Nephron progenitor cell (in vitro differentiated cells): Measurements from ENCODE around the gene GUCY1B1.

ENCODE experiments used
- DNase-seq: peaks from one replicate; pipeline ENCODE4 v3.0.0; 2021
- H3K27ac Mint-ChIP-seq: 2 replicates; pipeline ENCODE4 v1.8.0; 2021; ENCODE audit warnings: mild to moderate bottlenecking, moderate library complexity, mixed read lengths
- H3K27me3 Mint-ChIP-seq: 2 replicates; pipeline ENCODE4 v1.8.0; 2021; ENCODE audit warnings: mild to moderate bottlenecking, low read depth, mixed read lengths; ENCODE audit not compliant: poor library complexity
- H3K36me3 Mint-ChIP-seq: 2 replicates; pipeline ENCODE4 v1.8.0; 2021; ENCODE audit warnings: low read depth, mixed read lengths
- H3K4me1 Mint-ChIP-seq: 2 replicates; pipeline ENCODE4 v1.8.0; 2021; ENCODE audit warnings: mixed read lengths
- H3K4me3 Mint-ChIP-seq: 2 replicates; pipeline ENCODE4 v1.8.0; 2021; ENCODE audit warnings: mild to moderate bottlenecking, moderate library complexity, mixed read lengths
- H3K9me3 Mint-ChIP-seq: 2 replicates; pipeline ENCODE4 v1.8.0; 2021; ENCODE audit warnings: mild to moderate bottlenecking, moderate library complexity, mixed read lengths
- CTCF ChIP-seq: fragments of 200-600 bp; sonication (generic); IDR thresholded peaks from 2 replicates; pipeline ENCODE4 v1.5.0; 2021; ENCODE audit warnings: antibody characterized with exemption

The GUCY1B1 gene

GRCh38 chr4:155772459-155773195 is 13.8 kb downstream of the GUCY1B1 start:
- TF ChIP-seq CTCF: no peak
- peaks cover 5% of the 10 kb centered on the region for H3K36me3 Mint-ChIP-seq
- no peak for DNase-seq
- H3K4me1 Mint-ChIP-seq: no peaks in the 10 kb centered on the region
- H3K9me3 Mint-ChIP-seq: no peaks in the 10 kb centered on the region
- peaks cover 3% of the 10 kb centered on the region for H3K27me3 Mint-ChIP-seq
- no peak overlapping the region for H3K4me3 Mint-ChIP-seq
- H3K27ac Mint-ChIP-seq: no peak overlapping the region

- no peak for TF ChIP-seq CTCF
- Mint-ChIP-seq H3K27ac (no peak overlapping the region), H3K4me1 (no peaks in the 10 kb centered on the region), H3K36me3 (peaks cover 5% of the 10 kb centered on the region), H3K9me3 (no peaks in the 10 kb centered on the region), H3K27me3 (peaks cover 3% of the 10 kb centered on the region), H3K4me3 (no peak overlapping the region)
- no peak for DNase-seq
These were observed 14.5 kb downstream of the GUCY1B1 start for GRCh38 chr4:155773196-155773800.

DNA sequence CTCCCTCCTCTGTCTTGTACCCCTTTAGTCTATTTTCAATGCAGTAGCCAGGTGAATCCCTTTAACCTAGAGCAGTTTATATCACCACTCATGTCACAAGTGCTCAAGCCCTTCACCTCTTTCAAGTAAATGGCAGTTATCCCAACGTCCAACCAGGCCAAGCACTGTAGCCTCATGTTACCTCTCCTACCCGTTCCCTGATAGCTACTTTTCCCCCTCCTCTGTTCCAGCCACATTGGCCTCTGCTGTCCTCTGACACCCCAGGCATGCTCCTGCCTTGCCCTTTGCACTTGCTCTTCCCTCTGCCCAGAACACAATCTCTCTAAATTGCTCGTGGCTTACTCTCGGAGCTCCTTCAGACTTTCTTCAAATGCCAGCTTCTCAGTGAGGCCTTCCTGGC is 15.2 kb downstream of the GUCY1B1 start:
- Mint-ChIP-seq H3K4me1 (no peaks in the 10 kb centered on the region), H3K9me3 (no peaks in the 10 kb centered on the region), H3K27me3 (peaks cover 3% of the 10 kb centered on the region), H3K4me3 (no peak overlapping the region), H3K27ac (no peak overlapping the region), H3K36me3 (peaks cover 5% of the 10 kb centered on the region)
- TF ChIP-seq CTCF: no peak
- no peak for DNase-seq

DNA sequence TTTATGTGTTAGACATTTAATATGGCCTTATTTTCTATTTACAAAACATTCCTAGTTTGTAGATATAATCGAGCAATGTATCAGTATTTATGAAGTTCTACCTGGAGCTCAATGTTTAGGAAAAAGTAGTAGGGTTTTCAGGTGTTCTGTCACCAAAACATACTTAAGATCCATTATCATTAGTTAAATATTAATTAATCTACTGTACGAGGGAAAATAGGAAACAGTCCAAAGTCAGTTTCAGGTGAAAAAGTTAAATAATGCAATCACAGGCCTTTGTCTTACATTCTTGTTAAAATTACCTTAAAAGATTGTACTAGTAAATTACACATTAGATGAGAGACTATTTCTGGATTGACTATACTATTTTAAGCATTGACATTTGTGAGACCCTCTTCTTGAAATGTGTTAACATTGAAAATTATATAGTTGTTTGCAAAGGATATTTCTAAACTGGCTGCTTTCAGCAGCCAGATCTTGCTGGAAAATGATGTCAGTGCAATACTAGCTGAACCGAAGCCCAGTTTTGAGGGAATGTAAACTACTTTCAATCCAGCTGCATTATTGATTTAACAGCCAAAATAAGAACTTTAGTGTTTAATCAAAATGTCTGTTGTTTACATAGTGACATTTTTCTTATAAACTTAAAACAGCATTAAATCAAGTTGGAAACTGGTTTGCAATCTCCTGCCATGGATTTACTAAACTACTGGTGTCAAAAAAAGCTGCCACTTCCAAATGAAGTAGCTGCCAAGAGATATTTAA is 19.3 kb downstream of the GUCY1B1 start:
- Mint-ChIP-seq H3K27ac (no peak overlapping the region), H3K4me3 (no peak overlapping the region), H3K36me3 (peaks cover 5% of the 10 kb centered on the region), H3K9me3 (no peaks in the 10 kb centered on the region), H3K4me1 (no peaks in the 10 kb centered on the region), H3K27me3 (no peaks in the 10 kb centered on the region)
- DNase-seq: no peak
- no peak for TF ChIP-seq CTCF

- Mint-ChIP-seq H3K27me3 (no peaks in the 10 kb centered on the region), H3K9me3 (no peaks in the 10 kb centered on the region), H3K4me3 (no peak overlapping the region), H3K4me1 (no peaks in the 10 kb centered on the region), H3K36me3 (no peaks in the 10 kb centered on the region), H3K27ac (no peak overlapping the region)
- TF ChIP-seq CTCF: no peak
- DNase-seq: no peak
These were observed 22.0 kb downstream of the GUCY1B1 start for GRCh38 chr4:155780775-155781174.
